GM10248 (cell line): ENCODE data around the gene SCN1B.

ENCODE experiments used
- CTCF ChIA-PET: fragments of 300-600 bp; sonication (Branson Sonifier 250); formaldehyde crosslinking; extraction: SDS; loops from one replicate; lab custom pipeline; 2021; ENCODE audit warnings: antibody characterized with exemption; lab: Yijun Ruan, JAX
- POLR2A ChIA-PET: fragments of 350-650 bp; sonication (Branson Sonifier 250); formaldehyde crosslinking; extraction: SDS; loops from one replicate; lab custom pipeline; 2020; ENCODE audit warnings: antibody characterized with exemption; lab: Yijun Ruan, JAX
- DNase-seq: peaks from one replicate; pipeline ENCODE4 v3.0.0; 2012; ENCODE audit errors: extremely low spot score
- TF ChIP-seq, protein P1 (sequence below): IDR thresholded peaks from 2 replicates; pipeline ENCODE4 v1.5.1; 2012; ENCODE audit warnings: mild to moderate bottlenecking, low read depth; ENCODE audit errors: extremely low read depth, missing control alignments, control extremely low read depth

SCN1B gene

DNA sequence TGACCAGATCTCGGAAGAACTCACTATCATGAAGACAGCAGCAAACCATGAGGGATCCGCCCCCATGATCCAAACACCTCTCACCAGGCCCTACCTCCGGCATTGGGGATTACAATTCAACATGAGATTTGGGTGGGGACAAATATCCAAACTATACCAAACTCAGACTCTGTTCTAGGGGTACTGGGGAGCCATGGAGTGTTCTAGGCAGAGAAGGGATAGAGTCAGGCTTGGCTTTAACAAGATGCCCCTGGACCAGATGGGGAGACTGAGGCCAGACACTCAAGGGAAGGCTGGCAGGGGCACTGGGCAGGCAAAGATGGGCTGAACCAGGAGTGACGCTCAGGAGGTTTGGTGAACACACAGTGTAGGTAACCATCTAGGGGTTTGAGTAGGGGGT lies 11.9 kb upstream of the SCN1B start:
- no peak for DNase-seq
- CTCF ChIA-PET, result no interaction called here
- TF ChIP-seq, protein P1, sequence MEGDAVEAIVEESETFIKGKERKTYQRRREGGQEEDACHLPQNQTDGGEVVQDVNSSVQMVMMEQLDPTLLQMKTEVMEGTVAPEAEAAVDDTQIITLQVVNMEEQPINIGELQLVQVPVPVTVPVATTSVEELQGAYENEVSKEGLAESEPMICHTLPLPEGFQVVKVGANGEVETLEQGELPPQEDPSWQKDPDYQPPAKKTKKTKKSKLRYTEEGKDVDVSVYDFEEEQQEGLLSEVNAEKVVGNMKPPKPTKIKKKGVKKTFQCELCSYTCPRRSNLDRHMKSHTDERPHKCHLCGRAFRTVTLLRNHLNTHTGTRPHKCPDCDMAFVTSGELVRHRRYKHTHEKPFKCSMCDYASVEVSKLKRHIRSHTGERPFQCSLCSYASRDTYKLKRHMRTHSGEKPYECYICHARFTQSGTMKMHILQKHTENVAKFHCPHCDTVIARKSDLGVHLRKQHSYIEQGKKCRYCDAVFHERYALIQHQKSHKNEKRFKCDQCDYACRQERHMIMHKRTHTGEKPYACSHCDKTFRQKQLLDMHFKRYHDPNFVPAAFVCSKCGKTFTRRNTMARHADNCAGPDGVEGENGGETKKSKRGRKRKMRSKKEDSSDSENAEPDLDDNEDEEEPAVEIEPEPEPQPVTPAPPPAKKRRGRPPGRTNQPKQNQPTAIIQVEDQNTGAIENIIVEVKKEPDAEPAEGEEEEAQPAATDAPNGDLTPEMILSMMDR, result no peak
- POLR2A ChIA-PET, result no interaction called here

DNA sequence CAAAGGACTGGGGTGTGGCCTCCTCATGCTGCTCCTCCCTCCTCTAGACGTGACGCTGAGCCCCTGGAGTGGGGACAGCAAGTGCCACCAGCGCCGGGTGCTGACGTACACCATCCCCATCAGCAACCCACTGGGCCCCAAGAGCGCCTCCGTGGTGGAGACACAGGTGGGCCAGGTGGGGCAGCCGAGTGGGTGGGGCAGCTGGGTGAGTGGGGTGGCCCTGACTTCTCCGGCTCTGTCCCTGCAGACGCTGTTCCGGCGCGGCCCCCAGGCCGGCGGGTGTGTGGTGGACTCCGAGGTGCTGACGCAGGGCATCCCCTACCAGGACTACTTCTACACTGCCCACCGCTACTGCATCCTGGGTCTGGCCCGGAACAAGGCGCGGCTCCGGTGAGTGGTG lies 11.1 kb upstream of the SCN1B start:
- TF ChIP-seq, protein P1, result no peak
- CTCF ChIA-PET, result no interaction called here
- no peak for DNase-seq
- POLR2A ChIA-PET, result no interaction called here

DNA sequence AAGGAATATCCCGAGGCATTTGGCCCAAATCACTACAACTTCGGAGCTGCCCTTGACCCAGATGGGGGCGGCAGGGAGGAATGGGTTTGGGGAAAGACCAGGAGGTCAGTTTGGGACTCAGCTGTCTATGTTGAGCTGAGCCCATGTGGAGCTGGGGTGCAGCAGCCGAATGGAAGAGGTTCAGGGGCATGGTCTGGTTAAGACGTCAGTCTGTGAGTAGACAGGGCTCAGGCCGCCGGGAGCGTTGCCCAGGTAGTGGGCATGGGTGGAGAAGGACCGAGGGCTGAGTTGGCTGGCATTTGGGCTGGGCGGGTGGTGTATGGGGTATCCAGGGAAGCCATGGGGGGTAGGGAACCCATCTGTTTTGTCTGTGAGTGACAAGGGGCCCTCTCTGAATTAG lies 9.3 kb upstream of the SCN1B start:
- ChIA-PET POLR2A (no interaction called here), CTCF (interaction anchor here (1.7 kb wide), 1 partner anchor 23 kb away, joined by 5 read pairs; no protein-coding TSS in a partner anchor)
- TF ChIP-seq, protein P1, result no peak
- DNase-seq, result no peak

DNA sequence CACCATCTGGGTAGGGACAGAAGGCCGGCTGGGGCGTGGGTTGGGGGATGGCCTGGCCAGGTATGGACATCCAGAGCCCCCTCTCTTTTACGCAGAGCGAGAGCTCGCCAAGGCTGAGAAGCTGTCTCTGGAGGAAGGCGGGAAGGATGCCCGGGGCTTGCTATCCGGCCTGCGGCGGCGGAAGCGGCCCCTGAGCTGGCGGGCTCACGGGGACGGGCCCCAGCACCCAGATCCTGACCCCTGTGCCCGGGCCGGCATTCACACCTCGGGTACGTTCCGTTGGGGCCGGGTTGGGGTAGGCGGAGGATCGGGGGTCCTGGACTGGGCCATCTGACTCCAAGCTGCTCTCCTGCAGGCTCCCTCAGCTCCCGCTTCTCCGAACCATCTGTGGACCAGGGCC lies 8.7 kb upstream of the SCN1B start:
- CTCF ChIA-PET, result interaction anchor here (0.8 to 1.7 kb wide), 2 partner anchors 23 to 115 kb away, joined by 3 to 5 read pairs; no protein-coding TSS in a partner anchor
- POLR2A ChIA-PET, result no interaction called here
- TF ChIP-seq, protein P1, result no peak
- no peak for DNase-seq

DNA sequence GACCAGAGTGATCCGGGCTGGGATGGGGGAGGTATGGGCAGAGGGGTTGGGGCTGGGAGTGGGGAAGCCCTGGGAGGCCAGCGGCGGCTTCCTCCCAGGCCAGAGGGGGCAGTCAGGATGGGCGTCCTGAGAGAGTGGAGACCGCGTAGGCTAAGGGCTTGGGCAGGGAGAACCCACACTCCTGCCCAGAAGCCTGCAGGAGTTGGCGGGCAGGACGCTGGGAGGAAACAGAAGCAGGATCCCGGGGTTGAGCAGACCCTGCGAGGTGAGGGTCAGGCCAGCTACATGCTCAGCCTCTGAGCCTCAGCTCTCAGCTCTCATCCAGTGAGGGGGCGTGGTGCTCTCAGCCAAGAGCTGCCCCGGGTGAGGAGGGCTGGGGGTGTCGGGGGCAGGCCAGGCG lies 7.8 kb upstream of the SCN1B start:
- POLR2A ChIA-PET, result no interaction called here
- CTCF ChIA-PET, result interaction anchor here (1.7 kb wide), 1 partner anchor 22 kb away, joined by 5 read pairs; no protein-coding TSS in a partner anchor
- no peak for DNase-seq
- TF ChIP-seq, protein P1, result no peak

DNA sequence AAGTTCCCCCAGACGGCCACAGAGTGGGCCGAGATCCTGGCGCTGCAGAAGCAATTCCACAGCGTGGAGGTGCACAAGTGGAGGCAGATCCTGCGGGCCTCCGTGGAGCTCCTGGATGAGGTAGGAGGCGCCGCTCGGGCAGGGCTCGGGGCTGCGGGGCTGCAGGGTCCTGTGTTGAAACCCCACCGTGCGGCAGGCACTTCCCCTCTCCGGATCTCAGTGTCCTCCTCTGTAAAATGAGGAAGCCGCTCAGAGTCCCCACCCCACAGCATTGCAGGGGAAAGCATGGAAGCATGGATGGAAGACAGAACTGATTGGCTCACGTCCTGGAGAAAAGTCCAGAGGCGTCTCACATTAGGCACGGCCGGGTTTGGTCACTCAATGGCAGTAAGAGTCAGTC lies 6.8 kb upstream of the SCN1B start:
- ChIA-PET POLR2A (no interaction called here), CTCF (no interaction called here)
- no peak for DNase-seq
- TF ChIP-seq, protein P1, result no peak
